Measurements from ENCODE around the gene SND1.

DNA sequence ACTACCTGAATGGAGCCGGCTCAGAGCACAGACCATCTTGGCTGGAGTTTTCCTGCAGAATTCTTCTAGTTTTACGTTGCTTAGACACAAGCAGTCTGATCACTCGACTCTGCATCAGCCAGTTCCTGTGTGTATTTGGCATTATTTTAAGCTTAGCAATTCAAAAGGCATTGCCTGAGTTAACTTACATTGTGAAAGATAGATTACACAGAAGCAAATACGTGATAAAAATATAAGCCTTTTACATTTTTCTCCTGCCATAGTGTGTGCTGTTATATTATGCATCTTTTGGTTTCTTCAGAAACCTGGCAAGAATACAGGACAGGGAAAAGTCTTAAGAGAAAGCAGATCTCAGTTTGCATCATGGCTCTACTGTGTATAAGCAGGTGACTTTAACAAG lies 281.2 kb downstream of the SND1 start:
- TF ChIP-seq, protein P1, sequence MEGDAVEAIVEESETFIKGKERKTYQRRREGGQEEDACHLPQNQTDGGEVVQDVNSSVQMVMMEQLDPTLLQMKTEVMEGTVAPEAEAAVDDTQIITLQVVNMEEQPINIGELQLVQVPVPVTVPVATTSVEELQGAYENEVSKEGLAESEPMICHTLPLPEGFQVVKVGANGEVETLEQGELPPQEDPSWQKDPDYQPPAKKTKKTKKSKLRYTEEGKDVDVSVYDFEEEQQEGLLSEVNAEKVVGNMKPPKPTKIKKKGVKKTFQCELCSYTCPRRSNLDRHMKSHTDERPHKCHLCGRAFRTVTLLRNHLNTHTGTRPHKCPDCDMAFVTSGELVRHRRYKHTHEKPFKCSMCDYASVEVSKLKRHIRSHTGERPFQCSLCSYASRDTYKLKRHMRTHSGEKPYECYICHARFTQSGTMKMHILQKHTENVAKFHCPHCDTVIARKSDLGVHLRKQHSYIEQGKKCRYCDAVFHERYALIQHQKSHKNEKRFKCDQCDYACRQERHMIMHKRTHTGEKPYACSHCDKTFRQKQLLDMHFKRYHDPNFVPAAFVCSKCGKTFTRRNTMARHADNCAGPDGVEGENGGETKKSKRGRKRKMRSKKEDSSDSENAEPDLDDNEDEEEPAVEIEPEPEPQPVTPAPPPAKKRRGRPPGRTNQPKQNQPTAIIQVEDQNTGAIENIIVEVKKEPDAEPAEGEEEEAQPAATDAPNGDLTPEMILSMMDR (IDR thresholded peaks at IDR 0.05; ENCODE audit: insufficient read depth, low read length, poor library complexity, severe bottlenecking), result no peak
- TF ChIP-seq EZH2phosphoT487 (conservative IDR thresholded peaks at IDR 0.05; ENCODE audit: low read length), result no peak

All from SU-DHL-6 (cell line).